DOHH2 (cell line): Measurements from ENCODE around the gene COL13A1.

Experiments used
- H3F3A ChIP-seq: fragments of 200-600 bp; sonication (generic), shearing (Covaris generic); 2 replicates; pipeline ENCODE4 v1.6.0; 2016; ENCODE audit warnings: antibody characterized with exemption, mild to moderate bottlenecking; ENCODE audit not compliant: control insufficient read depth, insufficient read depth
- H3K27ac ChIP-seq: fragments of 200-600 bp; sonication (generic); 2 replicates; pipeline ENCODE4 v1.5.1; 2014; ENCODE audit warnings: low read depth, mild to moderate bottlenecking, low read length, moderate library complexity
- H3K27me3 ChIP-seq: fragments of 200-600 bp; sonication (generic); 2 replicates; pipeline ENCODE4 v1.6.1; 2014; ENCODE audit warnings: mild to moderate bottlenecking, low read length, mixed read lengths; ENCODE audit not compliant: control insufficient read depth
- H3K36me3 ChIP-seq: fragments of 200-600 bp; sonication (generic); 2 replicates; pipeline ENCODE4 v1.6.1; 2014; ENCODE audit warnings: mild to moderate bottlenecking, low read length, moderate library complexity, mixed read lengths; ENCODE audit not compliant: control insufficient read depth
- H3K4me1 ChIP-seq: fragments of 200-600 bp; sonication (generic); 2 replicates; pipeline ENCODE4 v1.6.1; 2014; ENCODE audit warnings: mild to moderate bottlenecking, low read length, mixed read lengths; ENCODE audit not compliant: control insufficient read depth
- H3K4me2 ChIP-seq: fragments of 200-600 bp; sonication (generic); 2 replicates; pipeline ENCODE4 v1.6.0; 2014; ENCODE audit warnings: mild to moderate bottlenecking, low read length, moderate library complexity
- H3K4me3 ChIP-seq: fragments of 200-600 bp; sonication (generic); 2 replicates; pipeline ENCODE4 v1.5.1; 2014; ENCODE audit warnings: mild to moderate bottlenecking, low read length, mixed read lengths
- H3K79me2 ChIP-seq: fragments of 200-600 bp; sonication (generic); 2 replicates; pipeline ENCODE4 v1.6.1; 2014; ENCODE audit warnings: mild to moderate bottlenecking, low read length, mixed read lengths; ENCODE audit not compliant: control insufficient read depth
- H3K9me2 ChIP-seq: fragments of 200-600 bp; sonication (generic); replicated peaks from 2 replicates; pipeline ENCODE4 v1.6.1; 2014; ENCODE audit warnings: mild to moderate bottlenecking, low read length, mixed read lengths; ENCODE audit not compliant: control insufficient read depth
- H3K9me3 ChIP-seq: fragments of 200-600 bp; sonication (generic); 2 replicates; pipeline ENCODE4 v1.6.1; 2014; ENCODE audit warnings: antibody characterized with exemption, low read length, mixed read lengths; ENCODE audit not compliant: control insufficient read depth, insufficient read depth
- H4K20me1 ChIP-seq: fragments of 200-600 bp; sonication (generic); 2 replicates; pipeline ENCODE4 v1.6.0; 2014; ENCODE audit warnings: low read depth, mild to moderate bottlenecking, antibody characterized with exemption, low read length, moderate library complexity; ENCODE audit not compliant: control insufficient read depth, insufficient read depth
- EZH2phosphoT487 ChIP-seq: fragments of 200-600 bp; sonication (generic); IDR thresholded peaks from 2 replicates; pipeline ENCODE4 v1.6.1; 2017; ENCODE audit warnings: borderline replicate concordance, mild to moderate bottlenecking, antibody characterized with exemption, low read length, moderate library complexity, mixed read lengths
- TF ChIP-seq, protein P1 (sequence below): fragments of 200-600 bp; sonication (generic); IDR thresholded peaks from one replicate; pipeline ENCODE4 v1.5.1; 2014; ENCODE audit warnings: antibody characterized with exemption, mild to moderate bottlenecking, low read depth, low read length; ENCODE audit not compliant: poor library complexity, severe bottlenecking

COL13A1 gene

GRCh38 chr10:69870591-69870990 is 68.9 kb downstream of the COL13A1 start:
- Histone ChIP-seq H3K27ac (no peak overlapping the region), H3K4me1 (no peaks in the 10 kb centered on the region), H3K4me3 (no peak overlapping the region), H3K9me3 (no peaks in the 10 kb centered on the region), H4K20me1 (no peaks in the 10 kb centered on the region), H3K9me2 (no peaks in the 10 kb centered on the region), H3K27me3 (peaks cover 4% of the 10 kb centered on the region; the same call in 1 of the 2 replicates), H3F3A (no peaks in the 10 kb centered on the region), H3K36me3 (no peaks in the 10 kb centered on the region), H3K4me2 (no peak overlapping the region), H3K79me2 (no peaks in the 10 kb centered on the region)
- no peak for TF ChIP-seq EZH2phosphoT487
- TF ChIP-seq, protein P1, sequence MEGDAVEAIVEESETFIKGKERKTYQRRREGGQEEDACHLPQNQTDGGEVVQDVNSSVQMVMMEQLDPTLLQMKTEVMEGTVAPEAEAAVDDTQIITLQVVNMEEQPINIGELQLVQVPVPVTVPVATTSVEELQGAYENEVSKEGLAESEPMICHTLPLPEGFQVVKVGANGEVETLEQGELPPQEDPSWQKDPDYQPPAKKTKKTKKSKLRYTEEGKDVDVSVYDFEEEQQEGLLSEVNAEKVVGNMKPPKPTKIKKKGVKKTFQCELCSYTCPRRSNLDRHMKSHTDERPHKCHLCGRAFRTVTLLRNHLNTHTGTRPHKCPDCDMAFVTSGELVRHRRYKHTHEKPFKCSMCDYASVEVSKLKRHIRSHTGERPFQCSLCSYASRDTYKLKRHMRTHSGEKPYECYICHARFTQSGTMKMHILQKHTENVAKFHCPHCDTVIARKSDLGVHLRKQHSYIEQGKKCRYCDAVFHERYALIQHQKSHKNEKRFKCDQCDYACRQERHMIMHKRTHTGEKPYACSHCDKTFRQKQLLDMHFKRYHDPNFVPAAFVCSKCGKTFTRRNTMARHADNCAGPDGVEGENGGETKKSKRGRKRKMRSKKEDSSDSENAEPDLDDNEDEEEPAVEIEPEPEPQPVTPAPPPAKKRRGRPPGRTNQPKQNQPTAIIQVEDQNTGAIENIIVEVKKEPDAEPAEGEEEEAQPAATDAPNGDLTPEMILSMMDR = no peak

DNA sequence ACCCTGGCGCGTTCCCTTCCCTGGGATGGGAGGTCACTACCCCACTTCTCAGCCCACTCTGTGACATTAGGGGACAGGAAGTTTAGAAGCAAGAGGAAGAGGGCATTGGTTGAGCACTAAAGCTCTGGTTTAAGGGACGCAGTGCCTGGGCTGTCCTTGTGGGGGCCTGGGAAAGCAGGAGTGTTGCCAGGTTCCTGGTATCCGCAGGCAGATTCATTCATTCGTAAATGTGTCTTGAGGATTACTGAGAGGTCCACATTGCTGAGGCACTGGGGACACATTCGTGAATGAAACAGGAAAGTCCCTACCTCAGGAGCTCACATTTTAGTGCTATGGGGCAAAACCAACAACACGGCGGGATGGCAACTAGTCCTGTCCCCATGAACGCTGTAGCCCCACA is 69.4 kb downstream of the COL13A1 start:
- no peaks in the 10 kb centered on the region for H3F3A ChIP-seq
- no peaks in the 10 kb centered on the region for H3K9me3 ChIP-seq
- no peaks in the 10 kb centered on the region for H3K79me2 ChIP-seq

DNA sequence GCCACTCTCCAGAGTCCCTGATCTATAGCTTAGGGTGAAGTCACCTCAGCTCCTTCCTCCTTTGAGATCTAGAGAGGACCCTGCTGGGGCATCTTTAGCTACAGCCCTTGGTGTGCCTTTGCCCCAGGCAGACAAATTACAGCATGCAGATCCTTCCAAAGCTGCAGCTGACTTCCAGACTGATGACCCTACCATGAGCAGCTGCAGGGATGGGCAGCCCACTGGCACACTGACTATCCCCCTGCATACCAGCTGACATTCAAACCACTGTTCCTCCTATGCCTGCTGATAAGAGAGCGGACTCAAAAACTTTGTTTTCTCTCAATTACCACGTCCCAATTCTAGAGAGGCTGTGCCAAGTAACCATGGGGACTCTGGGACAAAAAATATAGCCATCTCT is 70.6 kb downstream of the COL13A1 start:
- H3K9me3 ChIP-seq = no peaks in the 10 kb centered on the region
- H3K27ac ChIP-seq = no peak overlapping the region
- H3K4me1 ChIP-seq = no peaks in the 10 kb centered on the region
- H3K27me3 ChIP-seq = peaks cover 4% of the 10 kb centered on the region; the same call in 1 of the 2 replicates
- no peaks in the 10 kb centered on the region for H3K9me2 ChIP-seq
- no peaks in the 10 kb centered on the region for H3K79me2 ChIP-seq
- H4K20me1 ChIP-seq = no peaks in the 10 kb centered on the region
- TF ChIP-seq EZH2phosphoT487 = no peak
- TF ChIP-seq, protein P1 = no peak
- H3K4me3 ChIP-seq = no peak overlapping the region
- H3F3A ChIP-seq = no peaks in the 10 kb centered on the region
- H3K4me2 ChIP-seq = no peak overlapping the region
- H3K36me3 ChIP-seq = no peaks in the 10 kb centered on the region

More for the DNA sequence above, 69.4 kb downstream of the COL13A1 start:
- peaks cover 4% of the 10 kb centered on the region; the same call in 1 of the 2 replicates for H3K27me3 ChIP-seq
- H3K4me2 ChIP-seq = no peak overlapping the region
- no peaks in the 10 kb centered on the region for H3K9me2 ChIP-seq
- no peak overlapping the region for H3K27ac ChIP-seq
- H3K4me1 ChIP-seq = no peaks in the 10 kb centered on the region
- H3K4me3 ChIP-seq = no peak overlapping the region
- H4K20me1 ChIP-seq = no peaks in the 10 kb centered on the region
- H3K36me3 ChIP-seq = no peaks in the 10 kb centered on the region
- TF ChIP-seq EZH2phosphoT487 = no peak
- TF ChIP-seq, protein P1 = no peak
